Measurements from ENCODE around the gene NBDY. TPM values are rescaled to one million over a fixed set of nuclear protein-coding genes. Genes with fewer than 3 reads are reported as not detected.
"Not testable (repeated sequence)": the region's sequence is repeated elsewhere in the genome, so short reads cannot be mapped to it uniquely, and the experiment has no call there.

The NBDY gene, protein sequence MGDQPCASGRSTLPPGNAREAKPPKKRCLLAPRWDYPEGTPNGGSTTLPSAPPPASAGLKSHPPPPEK
- 10 to 100 TPM; 15.6 to 47.2 (median 20.4) TPM for total RNA-seq

DNA sequence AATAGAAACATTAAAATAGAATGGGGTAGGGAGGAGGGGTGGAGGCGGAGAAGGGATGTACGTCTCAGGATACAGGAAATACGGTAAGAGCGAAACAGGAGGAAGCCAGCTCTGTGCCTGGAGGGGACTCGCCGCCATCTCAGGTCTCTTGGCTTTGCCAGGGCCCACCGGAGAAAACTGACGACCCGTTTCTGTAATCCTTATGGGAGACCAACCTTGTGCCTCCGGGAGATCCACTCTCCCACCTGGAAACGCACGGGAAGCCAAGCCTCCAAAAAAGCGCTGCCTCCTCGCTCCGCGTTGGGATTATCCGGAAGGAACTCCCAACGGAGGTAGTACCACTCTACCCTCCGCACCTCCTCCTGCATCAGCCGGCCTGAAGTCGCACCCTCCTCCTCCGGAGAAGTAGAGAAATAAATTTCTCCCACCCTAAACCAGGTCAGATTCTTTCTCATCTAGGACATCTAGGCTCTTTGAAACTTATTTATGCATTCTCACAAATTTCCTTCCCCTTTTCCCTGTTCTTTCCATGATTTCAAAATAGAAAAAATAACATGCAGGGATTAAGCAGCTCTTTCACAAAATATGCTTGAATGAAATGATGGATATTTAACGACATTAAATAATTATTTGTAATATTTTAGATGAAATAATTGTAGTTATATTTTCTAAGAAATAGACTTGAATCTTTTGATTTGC, at the start of gene NBDY:
NBDY (plus strand) TSS at position 92 of the 699 bp plus-strand sequence; CDS start at position 203, 111 bp downstream.
- no peak for DNase-seq (ENCODE audit: low spot score in 2 of 2)
- 16% methylated on average over 23 of the region's 23 CpGs for WGBS

DNA sequence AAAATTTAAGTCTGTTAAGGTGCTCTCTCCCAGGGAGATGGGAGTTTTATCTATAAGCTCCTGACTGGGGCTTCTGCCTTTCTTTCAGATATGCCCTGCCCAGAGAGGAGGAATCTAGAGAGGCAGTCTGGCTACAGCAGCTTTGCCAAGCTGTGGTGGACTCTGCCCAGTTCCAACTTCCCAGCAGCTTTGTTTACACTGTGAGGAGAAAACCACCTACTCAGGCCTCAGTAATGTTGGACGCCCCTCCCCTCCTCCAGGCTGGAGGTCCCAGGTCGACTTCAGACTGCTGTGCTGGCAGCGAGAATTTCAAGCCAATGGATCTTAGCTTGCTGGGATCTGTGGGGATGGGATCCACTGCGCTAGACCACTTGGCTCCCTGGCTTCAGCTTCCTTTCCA, 24.5 kb upstream of the NBDY start:
- 60% methylated on average over 4 of the region's 4 CpGs for WGBS
- H3K4me1 ChIP-seq; H3K36me3 ChIP-seq; H3K9me3 ChIP-seq; H3K27me3 ChIP-seq; H3K4me3 ChIP-seq; DNase-seq (ENCODE audit: low spot score in 2 of 2); H3K27ac ChIP-seq: not testable (repeated sequence)

More for the DNA sequence above, at the start of gene NBDY:
- H3K4me3 ChIP-seq, result peak within 1 kb of the TSS; percentile 61
- peak within 1 kb of the TSS; percentile 71 for H3K27ac ChIP-seq
- H3K4me1 ChIP-seq, result peaks cover 7% of the 10 kb centered on the region
- H3K27me3 ChIP-seq, result no peaks in the 10 kb centered on the region
- H3K9me3 ChIP-seq, result no peaks in the 10 kb centered on the region
- TF ChIP-seq POLR2AphosphoS5 (IDR thresholded peaks at IDR 0.05) (no peak), POLR2A (IDR thresholded peaks at IDR 0.05) (no peak), EP300 (IDR thresholded peaks at IDR 0.05) (no peak)
- TF ChIP-seq, protein P1, sequence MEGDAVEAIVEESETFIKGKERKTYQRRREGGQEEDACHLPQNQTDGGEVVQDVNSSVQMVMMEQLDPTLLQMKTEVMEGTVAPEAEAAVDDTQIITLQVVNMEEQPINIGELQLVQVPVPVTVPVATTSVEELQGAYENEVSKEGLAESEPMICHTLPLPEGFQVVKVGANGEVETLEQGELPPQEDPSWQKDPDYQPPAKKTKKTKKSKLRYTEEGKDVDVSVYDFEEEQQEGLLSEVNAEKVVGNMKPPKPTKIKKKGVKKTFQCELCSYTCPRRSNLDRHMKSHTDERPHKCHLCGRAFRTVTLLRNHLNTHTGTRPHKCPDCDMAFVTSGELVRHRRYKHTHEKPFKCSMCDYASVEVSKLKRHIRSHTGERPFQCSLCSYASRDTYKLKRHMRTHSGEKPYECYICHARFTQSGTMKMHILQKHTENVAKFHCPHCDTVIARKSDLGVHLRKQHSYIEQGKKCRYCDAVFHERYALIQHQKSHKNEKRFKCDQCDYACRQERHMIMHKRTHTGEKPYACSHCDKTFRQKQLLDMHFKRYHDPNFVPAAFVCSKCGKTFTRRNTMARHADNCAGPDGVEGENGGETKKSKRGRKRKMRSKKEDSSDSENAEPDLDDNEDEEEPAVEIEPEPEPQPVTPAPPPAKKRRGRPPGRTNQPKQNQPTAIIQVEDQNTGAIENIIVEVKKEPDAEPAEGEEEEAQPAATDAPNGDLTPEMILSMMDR (IDR thresholded peaks at IDR 0.05), result no peak
- no peaks in the 10 kb centered on the region for H3K36me3 ChIP-seq

DNA sequence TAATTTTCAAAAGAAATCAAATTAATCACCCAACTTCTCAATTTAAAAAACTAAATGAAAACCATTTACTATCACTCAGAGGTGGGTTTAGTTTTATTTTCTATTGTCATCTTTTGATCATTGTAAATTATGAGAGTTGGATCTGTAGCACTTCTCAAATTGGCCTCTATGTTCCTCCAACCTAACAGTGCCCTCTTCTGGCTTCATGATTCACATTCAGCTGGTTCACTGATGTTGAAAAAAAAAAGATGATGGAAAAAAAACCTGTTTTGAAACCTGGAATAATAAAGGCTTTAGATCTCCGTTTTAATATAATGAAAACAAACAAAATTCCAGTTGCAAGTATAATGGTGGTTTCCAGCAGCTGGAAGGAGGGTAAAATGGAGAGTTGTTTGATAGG, 2.4 kb upstream of the NBDY start:
- 0% methylated on average over 1 of the region's 1 CpG for WGBS
- H3K4me1 ChIP-seq, result peaks cover 7% of the 10 kb centered on the region
- TF ChIP-seq, protein P1 (IDR thresholded peaks at IDR 0.05), result peak; percentile 19 to 31
- TF ChIP-seq POLR2A (IDR thresholded peaks at IDR 0.05) (no peak), POLR2AphosphoS5 (IDR thresholded peaks at IDR 0.05) (no peak), EP300 (IDR thresholded peaks at IDR 0.05) (no peak)
- no peaks in the 10 kb centered on the region for H3K36me3 ChIP-seq
- H3K4me3 ChIP-seq, result no peak overlapping the region
- DNase-seq (ENCODE audit: low spot score in 2 of 2), result no peak
- H3K9me3 ChIP-seq, result no peaks in the 10 kb centered on the region
- no peak overlapping the region for H3K27ac ChIP-seq
- H3K27me3 ChIP-seq, result no peaks in the 10 kb centered on the region

DNA sequence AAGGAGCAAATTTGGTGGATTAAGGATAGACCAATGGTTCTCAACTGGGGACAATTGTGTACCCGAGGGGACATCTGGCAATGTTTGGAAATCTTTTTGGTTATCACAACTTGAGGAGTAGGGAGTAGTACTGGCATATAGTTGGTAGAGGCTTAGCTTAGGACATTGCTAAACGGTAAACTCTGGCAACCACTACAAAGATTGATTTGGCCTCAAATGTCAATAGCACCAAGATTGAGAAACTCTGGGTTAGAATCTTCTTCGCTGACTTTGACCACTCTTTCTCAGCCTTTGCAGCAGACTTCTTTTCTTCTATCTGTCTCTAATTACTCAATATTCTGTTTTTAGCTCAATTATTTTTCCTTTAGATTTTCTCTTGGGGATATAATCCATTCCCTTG, 1.5 kb upstream of the NBDY start:
- 73% methylated on average over 3 of the region's 3 CpGs for WGBS
- Histone ChIP-seq H3K4me1 (peaks cover 7% of the 10 kb centered on the region), H3K27me3 (no peaks in the 10 kb centered on the region), H3K36me3 (no peaks in the 10 kb centered on the region), H3K9me3 (no peaks in the 10 kb centered on the region), H3K27ac (no peak overlapping the region), H3K4me3 (no peak overlapping the region)
- DNase-seq (ENCODE audit: low spot score in 2 of 2), result no peak
- no peak for TF ChIP-seq EP300 (IDR thresholded peaks at IDR 0.05)
- TF ChIP-seq POLR2A (IDR thresholded peaks at IDR 0.05), result no peak
- TF ChIP-seq POLR2AphosphoS5 (IDR thresholded peaks at IDR 0.05), result no peak
- TF ChIP-seq, protein P1 (IDR thresholded peaks at IDR 0.05), result no peak

DNA sequence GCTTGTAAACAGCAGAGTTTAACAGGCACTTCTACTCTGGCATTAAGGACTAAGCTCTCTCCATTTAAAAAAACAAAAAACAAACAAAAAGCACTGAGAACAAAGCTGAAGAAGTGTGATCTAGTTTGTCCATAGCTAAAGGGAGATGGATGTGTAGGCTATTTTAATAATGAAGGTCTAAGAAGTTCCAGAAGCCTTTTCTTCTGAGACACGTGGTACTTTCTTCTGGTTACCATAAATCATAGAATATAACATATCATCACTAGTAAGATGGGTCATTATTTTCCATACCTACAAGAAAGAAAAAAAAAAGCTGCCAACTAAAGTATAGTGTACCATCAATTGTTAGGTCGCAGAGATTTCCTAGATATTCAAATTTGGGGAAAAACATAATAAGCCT, 722 bp upstream of the NBDY start:
- Histone ChIP-seq H3K4me3 (peak overlapping the region; percentile 61), H3K9me3 (no peaks in the 10 kb centered on the region)
- TF ChIP-seq EP300 (IDR thresholded peaks at IDR 0.05), result no peak
- TF ChIP-seq, protein P1 (IDR thresholded peaks at IDR 0.05), result no peak
- no peak for TF ChIP-seq POLR2A (IDR thresholded peaks at IDR 0.05)

More for the DNA sequence above, 722 bp upstream of the NBDY start:
- Histone ChIP-seq H3K4me1 (peaks cover 7% of the 10 kb centered on the region), H3K27me3 (no peaks in the 10 kb centered on the region), H3K27ac (no peak overlapping the region), H3K36me3 (no peaks in the 10 kb centered on the region)
- DNase-seq (ENCODE audit: low spot score in 2 of 2), result no peak
- WGBS, result 17% methylated on average over 2 of the region's 2 CpGs
